ENCODE results near the gene POLR2F. TPM values are rescaled to one million over a fixed set of nuclear protein-coding genes. Genes with fewer than 3 reads are reported as not detected.
"Not testable (repeated sequence)": the region's sequence is repeated elsewhere in the genome, so short reads cannot be mapped to it uniquely, and the experiment has no call there.

Gene POLR2F
- total RNA-seq, 1 experiment from 2014 or later, result 138 TPM

DNA sequence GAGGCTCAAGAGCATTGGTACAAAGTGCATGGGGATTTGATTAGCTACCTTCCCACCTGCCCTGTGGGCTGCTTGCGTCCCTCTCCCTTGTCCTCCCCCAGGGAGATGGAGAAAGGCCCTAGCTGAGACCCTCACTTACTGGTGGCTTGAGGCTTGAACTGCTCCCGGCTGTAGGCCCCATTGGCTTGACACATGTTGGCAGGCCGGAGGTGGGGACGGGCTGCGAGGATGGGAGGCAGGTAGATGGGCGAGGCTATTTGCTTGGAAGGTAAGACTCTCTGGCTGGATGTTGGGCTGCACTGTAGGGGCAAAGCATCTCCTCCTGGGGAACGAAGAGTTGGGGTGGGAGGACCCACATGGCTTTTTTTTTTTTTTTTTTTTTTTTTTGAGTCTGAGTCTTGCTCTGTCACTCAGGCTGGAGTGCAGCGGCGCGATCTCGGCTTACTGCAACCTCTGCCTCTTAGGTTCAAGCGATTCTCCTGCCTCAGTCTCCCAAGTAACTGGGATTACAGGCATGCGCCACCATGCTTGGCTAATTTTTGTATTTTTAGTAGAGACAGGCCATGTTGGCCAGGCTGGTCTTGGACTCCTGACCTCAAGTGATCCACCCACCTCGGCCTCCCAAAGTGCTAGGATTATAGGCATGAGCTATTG lies 6.2 kb upstream of the POLR2F start:
- ChIA-PET POLR2A (interaction anchor here (0.7 kb wide), 1 partner anchor 49 kb away, joined by 3 read pairs; no protein-coding TSS in a partner anchor), CTCF (interaction anchor here (1.1 to 5.9 kb wide), 2 partner anchors 13 to 36 kb away, joined by 4 to 25 read pairs; no protein-coding TSS in a partner anchor)
- H3K4me3 Mint-ChIP-seq, result not testable (repeated sequence)

GRCh38 chr22:37951305-37951704 lies 2.2 kb upstream of the POLR2F start:
- DNase-seq (ENCODE audit: low spot score) (peak; percentile 37), ATAC-seq (no peak; the same call in 1 of the 2 replicates)
- ChIA-PET POLR2A (no interaction called here), CTCF (interaction anchor here (0.6 to 3.6 kb wide), 3 partner anchors 17 to 308 kb away, joined by 3 to 23 read pairs (median 4); no protein-coding TSS in a partner anchor)
- peaks cover 24% of the 10 kb centered on the region for H3K4me1 Mint-ChIP-seq
- H3K27ac Mint-ChIP-seq, result peak overlapping the region; percentile 74
- H3K27me3 Mint-ChIP-seq (ENCODE audit: low read depth), result peaks cover 16% of the 10 kb centered on the region
- H3K4me3 Mint-ChIP-seq, result no peak overlapping the region
- no peaks in the 10 kb centered on the region for H3K36me3 Mint-ChIP-seq
- H3K9me3 Mint-ChIP-seq, result no peaks in the 10 kb centered on the region
- TF ChIP-seq ETV6 (CRISPR knock-in tag; IDR thresholded peaks at IDR 0.05) (no peak), AR (CRISPR knock-in tag; IDR thresholded peaks at IDR 0.05) (no peak), SOX15 (CRISPR knock-in tag; IDR thresholded peaks at IDR 0.05) (no peak), USF2 (CRISPR knock-in tag; IDR thresholded peaks at IDR 0.05) (no peak), NR3C1 (CRISPR knock-in tag; conservative IDR thresholded peaks at IDR 0.05; ENCODE audit: low read depth) (no peak), NFYB (CRISPR knock-in tag; conservative IDR thresholded peaks at IDR 0.05; ENCODE audit: low read depth) (no peak), RORB (CRISPR knock-in tag; IDR thresholded peaks at IDR 0.05) (no peak), CDX4 (CRISPR knock-in tag; IDR thresholded peaks at IDR 0.05; ENCODE audit: borderline replicate concordance) (no peak), ZNF416 (CRISPR knock-in tag; IDR thresholded peaks at IDR 0.05) (no peak)
- TF ChIP-seq, protein P1, sequence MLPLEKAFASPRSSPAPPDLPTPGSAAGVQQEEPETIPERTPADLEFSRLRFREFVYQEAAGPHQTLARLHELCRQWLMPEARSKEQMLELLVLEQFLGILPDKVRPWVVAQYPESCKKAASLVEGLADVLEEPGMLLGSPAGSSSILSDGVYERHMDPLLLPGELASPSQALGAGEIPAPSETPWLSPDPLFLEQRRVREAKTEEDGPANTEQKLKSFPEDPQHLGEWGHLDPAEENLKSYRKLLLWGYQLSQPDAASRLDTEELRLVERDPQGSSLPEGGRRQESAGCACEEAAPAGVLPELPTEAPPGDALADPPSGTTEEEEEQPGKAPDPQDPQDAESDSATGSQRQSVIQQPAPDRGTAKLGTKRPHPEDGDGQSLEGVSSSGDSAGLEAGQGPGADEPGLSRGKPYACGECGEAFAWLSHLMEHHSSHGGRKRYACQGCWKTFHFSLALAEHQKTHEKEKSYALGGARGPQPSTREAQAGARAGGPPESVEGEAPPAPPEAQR (CRISPR knock-in tag; IDR thresholded peaks at IDR 0.05), result no peak
- TF ChIP-seq, protein P2, sequence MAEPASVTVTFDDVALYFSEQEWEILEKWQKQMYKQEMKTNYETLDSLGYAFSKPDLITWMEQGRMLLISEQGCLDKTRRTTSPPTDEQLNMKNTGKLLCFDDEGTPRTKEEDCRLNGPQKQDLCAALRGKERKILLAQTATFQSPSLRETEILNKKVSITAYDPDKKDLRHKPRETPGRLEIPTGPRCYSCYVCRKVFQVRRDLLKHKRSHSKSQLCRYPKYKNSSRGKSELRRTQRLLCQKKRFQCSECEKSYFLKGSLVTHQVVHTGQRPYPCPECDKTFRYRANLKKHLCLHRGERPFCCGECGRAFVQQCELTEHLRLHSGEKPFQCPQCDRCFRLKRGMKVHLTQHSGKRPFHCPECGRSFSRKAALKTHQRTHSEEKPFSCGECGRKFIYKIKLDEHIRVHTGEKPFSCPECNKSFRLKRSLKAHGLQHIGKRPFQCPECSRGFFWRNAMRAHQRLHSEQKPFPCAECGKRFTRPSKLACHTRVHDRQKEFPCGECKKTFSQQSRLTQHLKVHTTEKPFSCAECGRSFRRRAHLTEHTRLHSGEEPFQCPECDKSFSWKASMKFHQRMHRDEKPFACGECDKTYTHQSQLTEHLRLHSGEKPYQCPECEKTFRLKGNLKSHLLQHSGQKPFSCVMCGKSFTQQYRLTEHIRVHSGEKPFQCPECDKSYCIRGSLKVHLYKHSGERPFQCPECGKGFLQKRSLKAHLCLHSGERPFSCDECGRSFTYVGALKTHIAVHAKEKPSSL (CRISPR knock-in tag; conservative IDR thresholded peaks at IDR 0.05), result no peak
- TF ChIP-seq, protein P3, sequence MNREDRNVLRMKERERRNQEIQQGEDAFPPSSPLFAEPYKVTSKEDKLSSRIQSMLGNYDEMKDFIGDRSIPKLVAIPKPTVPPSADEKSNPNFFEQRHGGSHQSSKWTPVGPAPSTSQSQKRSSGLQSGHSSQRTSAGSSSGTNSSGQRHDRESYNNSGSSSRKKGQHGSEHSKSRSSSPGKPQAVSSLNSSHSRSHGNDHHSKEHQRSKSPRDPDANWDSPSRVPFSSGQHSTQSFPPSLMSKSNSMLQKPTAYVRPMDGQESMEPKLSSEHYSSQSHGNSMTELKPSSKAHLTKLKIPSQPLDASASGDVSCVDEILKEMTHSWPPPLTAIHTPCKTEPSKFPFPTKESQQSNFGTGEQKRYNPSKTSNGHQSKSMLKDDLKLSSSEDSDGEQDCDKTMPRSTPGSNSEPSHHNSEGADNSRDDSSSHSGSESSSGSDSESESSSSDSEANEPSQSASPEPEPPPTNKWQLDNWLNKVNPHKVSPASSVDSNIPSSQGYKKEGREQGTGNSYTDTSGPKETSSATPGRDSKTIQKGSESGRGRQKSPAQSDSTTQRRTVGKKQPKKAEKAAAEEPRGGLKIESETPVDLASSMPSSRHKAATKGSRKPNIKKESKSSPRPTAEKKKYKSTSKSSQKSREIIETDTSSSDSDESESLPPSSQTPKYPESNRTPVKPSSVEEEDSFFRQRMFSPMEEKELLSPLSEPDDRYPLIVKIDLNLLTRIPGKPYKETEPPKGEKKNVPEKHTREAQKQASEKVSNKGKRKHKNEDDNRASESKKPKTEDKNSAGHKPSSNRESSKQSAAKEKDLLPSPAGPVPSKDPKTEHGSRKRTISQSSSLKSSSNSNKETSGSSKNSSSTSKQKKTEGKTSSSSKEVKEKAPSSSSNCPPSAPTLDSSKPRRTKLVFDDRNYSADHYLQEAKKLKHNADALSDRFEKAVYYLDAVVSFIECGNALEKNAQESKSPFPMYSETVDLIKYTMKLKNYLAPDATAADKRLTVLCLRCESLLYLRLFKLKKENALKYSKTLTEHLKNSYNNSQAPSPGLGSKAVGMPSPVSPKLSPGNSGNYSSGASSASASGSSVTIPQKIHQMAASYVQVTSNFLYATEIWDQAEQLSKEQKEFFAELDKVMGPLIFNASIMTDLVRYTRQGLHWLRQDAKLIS (CRISPR knock-in tag; IDR thresholded peaks at IDR 0.05; ENCODE audit: borderline replicate concordance), result no peak
- TF ChIP-seq, protein P4, sequence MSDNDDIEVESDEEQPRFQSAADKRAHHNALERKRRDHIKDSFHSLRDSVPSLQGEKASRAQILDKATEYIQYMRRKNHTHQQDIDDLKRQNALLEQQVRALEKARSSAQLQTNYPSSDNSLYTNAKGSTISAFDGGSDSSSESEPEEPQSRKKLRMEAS (CRISPR knock-in tag; IDR thresholded peaks at IDR 0.05), result no peak
- TF ChIP-seq, protein P5, sequence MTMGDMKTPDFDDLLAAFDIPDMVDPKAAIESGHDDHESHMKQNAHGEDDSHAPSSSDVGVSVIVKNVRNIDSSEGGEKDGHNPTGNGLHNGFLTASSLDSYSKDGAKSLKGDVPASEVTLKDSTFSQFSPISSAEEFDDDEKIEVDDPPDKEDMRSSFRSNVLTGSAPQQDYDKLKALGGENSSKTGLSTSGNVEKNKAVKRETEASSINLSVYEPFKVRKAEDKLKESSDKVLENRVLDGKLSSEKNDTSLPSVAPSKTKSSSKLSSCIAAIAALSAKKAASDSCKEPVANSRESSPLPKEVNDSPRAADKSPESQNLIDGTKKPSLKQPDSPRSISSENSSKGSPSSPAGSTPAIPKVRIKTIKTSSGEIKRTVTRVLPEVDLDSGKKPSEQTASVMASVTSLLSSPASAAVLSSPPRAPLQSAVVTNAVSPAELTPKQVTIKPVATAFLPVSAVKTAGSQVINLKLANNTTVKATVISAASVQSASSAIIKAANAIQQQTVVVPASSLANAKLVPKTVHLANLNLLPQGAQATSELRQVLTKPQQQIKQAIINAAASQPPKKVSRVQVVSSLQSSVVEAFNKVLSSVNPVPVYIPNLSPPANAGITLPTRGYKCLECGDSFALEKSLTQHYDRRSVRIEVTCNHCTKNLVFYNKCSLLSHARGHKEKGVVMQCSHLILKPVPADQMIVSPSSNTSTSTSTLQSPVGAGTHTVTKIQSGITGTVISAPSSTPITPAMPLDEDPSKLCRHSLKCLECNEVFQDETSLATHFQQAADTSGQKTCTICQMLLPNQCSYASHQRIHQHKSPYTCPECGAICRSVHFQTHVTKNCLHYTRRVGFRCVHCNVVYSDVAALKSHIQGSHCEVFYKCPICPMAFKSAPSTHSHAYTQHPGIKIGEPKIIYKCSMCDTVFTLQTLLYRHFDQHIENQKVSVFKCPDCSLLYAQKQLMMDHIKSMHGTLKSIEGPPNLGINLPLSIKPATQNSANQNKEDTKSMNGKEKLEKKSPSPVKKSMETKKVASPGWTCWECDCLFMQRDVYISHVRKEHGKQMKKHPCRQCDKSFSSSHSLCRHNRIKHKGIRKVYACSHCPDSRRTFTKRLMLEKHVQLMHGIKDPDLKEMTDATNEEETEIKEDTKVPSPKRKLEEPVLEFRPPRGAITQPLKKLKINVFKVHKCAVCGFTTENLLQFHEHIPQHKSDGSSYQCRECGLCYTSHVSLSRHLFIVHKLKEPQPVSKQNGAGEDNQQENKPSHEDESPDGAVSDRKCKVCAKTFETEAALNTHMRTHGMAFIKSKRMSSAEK (CRISPR knock-in tag; IDR thresholded peaks at IDR 0.05; ENCODE audit: borderline replicate concordance), result no peak
- TF ChIP-seq, protein P6, sequence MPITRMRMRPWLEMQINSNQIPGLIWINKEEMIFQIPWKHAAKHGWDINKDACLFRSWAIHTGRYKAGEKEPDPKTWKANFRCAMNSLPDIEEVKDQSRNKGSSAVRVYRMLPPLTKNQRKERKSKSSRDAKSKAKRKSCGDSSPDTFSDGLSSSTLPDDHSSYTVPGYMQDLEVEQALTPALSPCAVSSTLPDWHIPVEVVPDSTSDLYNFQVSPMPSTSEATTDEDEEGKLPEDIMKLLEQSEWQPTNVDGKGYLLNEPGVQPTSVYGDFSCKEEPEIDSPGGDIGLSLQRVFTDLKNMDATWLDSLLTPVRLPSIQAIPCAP (CRISPR knock-in tag; IDR thresholded peaks at IDR 0.05), result no peak

More for the DNA sequence above, 6.2 kb upstream of the POLR2F start:
- not testable (repeated sequence) for H3K4me1 Mint-ChIP-seq; DNase-seq (ENCODE audit: low spot score); H3K9me3 Mint-ChIP-seq; H3K36me3 Mint-ChIP-seq; H3K27me3 Mint-ChIP-seq (ENCODE audit: low read depth); H3K27ac Mint-ChIP-seq
- peak; percentile 21 for ATAC-seq

Measured in WTC11 (cell line).